Measurements from ENCODE around the gene ZFYVE28. TPM values are rescaled to one million over a fixed set of nuclear protein-coding genes. Genes with fewer than 3 reads are reported as not detected.

ZFYVE28 gene
- total RNA-seq, 2 experiments from 2014 or later, result 19.7 to 20.0 TPM

DNA sequence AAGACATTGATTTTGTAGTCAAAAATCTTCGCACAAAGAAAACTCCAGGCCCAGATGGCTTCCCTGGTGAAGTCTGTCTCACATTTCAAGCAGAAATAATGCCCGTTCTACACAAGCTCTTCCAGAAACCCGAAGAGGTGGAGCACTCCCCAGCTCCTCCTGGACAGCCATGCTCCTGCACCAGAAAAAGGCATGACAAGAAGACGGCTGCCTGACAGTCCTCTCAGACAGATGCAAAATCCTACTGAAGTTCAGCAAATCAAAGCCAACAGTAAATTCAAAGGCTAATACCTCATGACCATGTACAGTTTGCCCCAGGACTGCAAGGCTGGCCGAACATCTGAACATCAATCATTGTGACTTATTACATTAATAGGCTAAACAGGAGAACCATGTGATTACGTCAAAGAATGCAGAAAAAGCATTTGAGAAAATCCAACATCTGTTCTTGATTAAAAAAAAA is 125.8 kb downstream of the ZFYVE28 start:
- Mint-ChIP-seq H3K27me3 (no peaks in the 10 kb centered on the region), H3K36me3 (no peaks in the 10 kb centered on the region), H3K9me3 (peaks cover 2% of the 10 kb centered on the region), H3K4me1 (ENCODE audit: low read depth) (peaks cover 24% of the 10 kb centered on the region), H3K27ac (no peak overlapping the region), H3K4me3 (no peak overlapping the region)
- ChIA-PET CTCF (no interaction called here), POLR2A (interaction anchor here (0.6 kb wide), 1 partner anchor 65 kb away, joined by 7 read pairs; no protein-coding TSS in a partner anchor)
- intact Hi-C loops (cut with micrococcal nuclease), result no loop called here
- no peak for DNase-seq

DNA sequence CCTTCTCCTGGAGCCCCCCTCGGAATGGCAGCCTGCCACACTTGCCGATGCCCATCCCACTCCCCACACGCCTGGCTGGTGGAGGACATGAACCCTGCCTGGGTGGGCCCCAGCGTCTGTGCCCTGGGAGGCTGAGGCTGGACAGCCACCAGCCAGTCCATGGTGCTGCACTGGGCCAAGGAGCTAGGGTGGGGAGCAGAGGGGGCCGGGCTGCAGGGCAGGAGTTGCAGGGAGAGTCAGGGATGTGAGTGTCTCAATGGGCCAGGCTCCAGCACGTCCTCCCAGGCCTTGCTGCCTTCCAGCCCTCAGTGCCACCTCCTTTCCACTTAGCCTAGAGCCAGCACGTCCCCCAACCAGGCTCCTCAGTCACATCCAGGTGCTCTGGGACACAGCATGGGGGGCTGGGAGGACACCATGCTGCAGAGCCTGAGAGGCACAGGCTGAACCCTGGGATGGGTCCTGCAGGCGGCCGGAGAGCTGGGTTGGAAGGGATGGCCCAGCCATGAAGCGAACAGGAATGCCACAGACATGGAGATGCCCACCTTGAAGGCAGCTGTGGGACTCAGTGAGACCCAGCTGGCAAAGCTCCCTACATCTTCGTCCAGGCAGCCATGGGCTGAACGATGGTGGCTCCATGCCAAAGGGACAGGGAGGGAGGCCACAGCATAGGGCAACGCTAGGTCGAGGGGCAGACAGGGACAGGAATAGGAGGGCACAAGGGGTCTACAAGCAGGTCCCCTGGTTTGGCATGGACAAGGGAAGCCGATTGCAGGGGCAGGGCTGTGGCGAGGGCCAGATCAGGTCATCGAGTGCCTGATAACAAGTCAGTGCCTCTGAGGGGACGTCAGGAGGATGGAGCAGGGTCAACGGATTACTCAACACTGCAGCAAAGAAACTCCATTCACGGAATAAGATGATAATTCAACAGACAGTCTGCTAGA is 126.5 kb downstream of the ZFYVE28 start:
- H3K36me3 Mint-ChIP-seq, result no peaks in the 10 kb centered on the region
- H3K27me3 Mint-ChIP-seq, result no peaks in the 10 kb centered on the region
- ChIA-PET POLR2A (no interaction called here), CTCF (no interaction called here)
- peak; percentile 6 for DNase-seq
- intact Hi-C loops (cut with micrococcal nuclease), result no loop called here
- H3K9me3 Mint-ChIP-seq, result peaks cover 2% of the 10 kb centered on the region
- no peak overlapping the region for H3K27ac Mint-ChIP-seq
- H3K4me1 Mint-ChIP-seq (ENCODE audit: low read depth), result peaks cover 23% of the 10 kb centered on the region
- no peak overlapping the region for H3K4me3 Mint-ChIP-seq

DNA sequence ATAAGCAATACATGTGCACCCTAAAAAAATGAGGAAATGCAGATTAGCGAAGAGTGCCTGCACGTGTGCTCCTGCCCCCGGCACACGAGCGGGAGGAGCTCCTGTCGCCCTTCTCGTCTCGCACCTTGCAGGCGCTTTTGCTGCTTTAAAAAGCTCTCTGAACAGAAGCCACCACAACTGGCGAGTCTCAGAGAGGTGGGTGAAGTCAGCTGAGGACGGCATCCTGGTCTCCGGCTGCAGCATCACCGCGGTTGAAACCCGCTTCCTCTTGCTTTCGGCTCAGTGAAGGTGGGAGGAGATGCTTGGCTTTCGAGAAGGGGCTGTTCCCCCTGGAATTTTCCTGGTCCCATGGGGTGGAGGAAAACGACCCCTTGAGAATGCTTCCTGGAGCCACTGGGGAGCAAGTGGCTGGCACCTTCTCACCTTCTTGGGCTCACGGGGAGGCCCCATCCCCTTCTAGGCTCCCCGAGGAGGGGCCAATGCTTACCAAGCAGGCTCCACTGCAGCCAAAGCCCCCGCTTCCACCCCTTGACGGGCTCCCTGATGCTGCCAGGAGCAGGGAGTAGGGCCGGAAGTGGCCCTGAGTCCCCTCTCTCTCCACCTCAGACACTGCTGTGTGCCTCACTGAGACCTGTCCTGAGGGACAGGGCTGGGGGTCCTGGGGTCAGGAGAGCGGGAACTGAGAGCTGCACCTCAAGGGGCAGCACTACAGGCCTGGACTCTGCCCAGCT is 127.3 kb downstream of the ZFYVE28 start:
- peak overlapping the region; percentile 35 for H3K4me3 Mint-ChIP-seq
- peak; percentile 75 for DNase-seq
- ChIA-PET POLR2A (interaction anchor here (1.6 kb wide), 1 partner anchor 31 kb away, joined by 4 read pairs; no protein-coding TSS in a partner anchor), CTCF (interaction anchor here (1.0 kb wide), 2 partner anchors 71 to 128 kb away, joined by 4 to 5 read pairs; partner anchors contain the start of gene CFAP99)
- H3K36me3 Mint-ChIP-seq, result no peaks in the 10 kb centered on the region
- H3K27me3 Mint-ChIP-seq, result no peaks in the 10 kb centered on the region
- intact Hi-C loops (cut with micrococcal nuclease), result no loop called here
- H3K27ac Mint-ChIP-seq, result peak overlapping the region; percentile 66
- peaks cover 2% of the 10 kb centered on the region for H3K9me3 Mint-ChIP-seq
- peaks cover 23% of the 10 kb centered on the region for H3K4me1 Mint-ChIP-seq (ENCODE audit: low read depth)

DNA sequence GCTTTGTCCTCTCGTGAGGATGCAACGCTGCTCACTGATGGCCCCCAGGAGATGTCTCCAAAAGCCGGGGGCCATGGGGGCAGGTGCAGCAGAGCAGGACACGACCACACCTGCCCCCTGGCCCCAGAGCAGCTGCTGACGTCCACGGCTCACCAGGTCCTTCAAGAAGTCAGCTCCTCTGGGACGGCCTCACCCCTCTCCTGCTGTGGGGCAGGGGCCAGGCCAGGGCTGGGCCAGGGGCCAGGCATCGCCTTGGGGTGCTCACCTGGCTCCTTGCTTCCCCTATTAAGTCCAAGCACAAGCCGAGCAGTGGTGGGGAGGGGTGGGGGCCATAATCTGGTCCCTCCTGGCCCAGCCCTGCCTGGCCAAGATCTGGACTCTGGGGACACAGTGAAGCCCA is 128.0 kb downstream of the ZFYVE28 start:
- no peak overlapping the region for H3K4me3 Mint-ChIP-seq
- H3K27ac Mint-ChIP-seq, result no peak overlapping the region

DNA sequence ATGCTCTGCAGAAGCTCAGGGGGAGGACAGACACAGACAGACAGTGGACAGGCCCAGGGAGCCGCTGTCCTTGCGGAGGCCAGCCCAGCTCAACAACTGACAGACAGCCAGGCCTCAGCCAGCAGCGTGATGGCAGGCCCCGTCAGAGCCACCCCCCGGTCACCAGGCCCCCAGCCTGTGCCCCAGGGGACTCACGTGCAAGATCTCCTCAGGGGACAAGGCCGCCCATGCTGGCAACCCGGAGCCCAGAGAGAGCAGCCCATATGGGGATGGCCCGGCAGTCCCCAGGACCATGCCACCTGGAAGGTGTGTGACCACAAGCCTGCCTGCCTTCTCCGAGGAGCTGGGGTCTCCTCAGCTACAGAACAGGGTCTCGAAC is 128.5 kb downstream of the ZFYVE28 start:
- H3K4me1 Mint-ChIP-seq (ENCODE audit: low read depth), result peaks cover 18% of the 10 kb centered on the region
- POLR2A ChIA-PET, result interaction anchor here (1.6 kb wide), 1 partner anchor 29 kb away, joined by 4 read pairs; no protein-coding TSS in a partner anchor
- CTCF ChIA-PET, result interaction anchor here (1.0 kb wide), 1 partner anchor 129 kb away, joined by 5 read pairs; the partner anchor contains the start of gene CFAP99
- no peaks in the 10 kb centered on the region for H3K27me3 Mint-ChIP-seq
- no peak overlapping the region for H3K4me3 Mint-ChIP-seq
- no peak overlapping the region for H3K27ac Mint-ChIP-seq
- H3K36me3 Mint-ChIP-seq, result no peaks in the 10 kb centered on the region
- peaks cover 2% of the 10 kb centered on the region for H3K9me3 Mint-ChIP-seq
- intact Hi-C loops (cut with micrococcal nuclease), result no loop called here
- peak; percentile 7 for DNase-seq

More for the DNA sequence above, 128.0 kb downstream of the ZFYVE28 start:
- DNase-seq, result peak; percentile 6
- Mint-ChIP-seq H3K4me1 (ENCODE audit: low read depth) (peaks cover 19% of the 10 kb centered on the region), H3K36me3 (no peaks in the 10 kb centered on the region), H3K9me3 (peaks cover 2% of the 10 kb centered on the region), H3K27me3 (no peaks in the 10 kb centered on the region)
- ChIA-PET CTCF (interaction anchor here (1.0 kb wide), 2 partner anchors 70 to 129 kb away, joined by 4 to 5 read pairs; partner anchors contain the start of gene CFAP99), POLR2A (interaction anchor here (1.6 kb wide), 1 partner anchor 30 kb away, joined by 4 read pairs; no protein-coding TSS in a partner anchor)
- intact Hi-C loops (cut with micrococcal nuclease), result no loop called here

DNA sequence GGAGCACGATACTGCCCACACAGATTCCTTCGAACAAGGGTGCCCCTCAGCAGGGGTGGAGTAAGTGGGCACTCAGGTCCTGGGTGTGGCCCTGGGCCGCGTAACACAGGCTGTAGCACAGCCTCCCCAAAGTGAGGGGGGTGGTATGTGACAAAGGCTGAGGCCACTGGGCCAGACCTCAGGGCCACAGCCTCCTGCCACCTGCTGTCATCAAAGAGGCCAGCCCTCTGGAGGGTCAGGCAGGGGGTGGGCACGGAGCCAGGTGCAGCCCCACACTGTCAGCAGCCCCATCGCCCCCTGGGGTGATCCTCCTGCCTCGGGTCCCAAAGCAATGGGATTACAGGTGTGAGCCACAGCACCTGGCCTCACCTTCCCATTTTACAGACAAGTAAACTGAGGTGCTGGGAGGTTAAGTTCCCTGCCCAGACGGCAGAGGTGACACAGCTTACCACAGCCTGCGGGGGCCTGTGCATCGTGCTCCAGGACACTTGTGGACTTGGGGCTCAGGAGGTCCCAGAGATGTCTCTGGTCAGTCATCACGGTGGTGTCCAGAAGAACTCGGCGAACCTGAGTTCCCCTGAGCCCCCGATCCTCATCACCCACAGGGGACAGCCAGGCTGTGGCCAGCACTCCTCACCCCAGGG is 129.0 kb downstream of the ZFYVE28 start:
- Mint-ChIP-seq H3K27ac (no peak overlapping the region), H3K4me1 (ENCODE audit: low read depth) (peaks cover 18% of the 10 kb centered on the region), H3K27me3 (no peaks in the 10 kb centered on the region), H3K36me3 (no peaks in the 10 kb centered on the region), H3K4me3 (no peak overlapping the region), H3K9me3 (peaks cover 2% of the 10 kb centered on the region)
- intact Hi-C loops (cut with micrococcal nuclease), result no loop called here
- ChIA-PET CTCF (no interaction called here), POLR2A (interaction anchor here (1.6 kb wide), 1 partner anchor 29 kb away, joined by 4 read pairs; no protein-coding TSS in a partner anchor)
- DNase-seq, result peak; percentile 5

DNA sequence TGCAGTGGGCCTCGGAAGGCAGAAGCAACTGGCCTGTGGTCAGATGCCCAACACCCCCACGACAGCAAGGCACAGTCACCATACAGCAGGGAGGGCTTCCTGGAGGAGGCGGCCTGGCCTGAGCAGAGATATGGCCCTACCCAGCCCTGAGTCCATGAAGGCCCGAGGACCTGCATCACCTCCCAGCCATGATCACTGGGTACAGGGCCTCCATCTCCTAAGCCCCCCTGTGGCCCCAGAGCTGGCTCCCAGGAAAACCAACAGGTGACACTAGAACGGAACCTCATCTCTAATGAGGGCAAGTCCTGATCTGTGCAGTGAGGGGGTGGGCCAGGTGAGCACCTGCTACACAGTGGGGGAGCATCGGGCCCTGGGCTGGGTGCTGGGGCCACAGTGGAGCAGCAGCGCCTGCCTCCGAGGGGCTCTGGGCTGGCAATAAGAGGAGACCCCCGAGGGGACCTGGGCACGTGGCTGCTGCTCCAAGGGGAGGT is 130.3 kb downstream of the ZFYVE28 start:
- Mint-ChIP-seq H3K27me3 (no peaks in the 10 kb centered on the region), H3K4me3 (no peak overlapping the region), H3K27ac (no peak overlapping the region), H3K9me3 (no peaks in the 10 kb centered on the region), H3K4me1 (ENCODE audit: low read depth) (peaks cover 22% of the 10 kb centered on the region), H3K36me3 (no peaks in the 10 kb centered on the region)
- ChIA-PET CTCF (no interaction called here), POLR2A (no interaction called here)
- DNase-seq, result no peak
- intact Hi-C loops (cut with micrococcal nuclease), result no loop called here

DNA sequence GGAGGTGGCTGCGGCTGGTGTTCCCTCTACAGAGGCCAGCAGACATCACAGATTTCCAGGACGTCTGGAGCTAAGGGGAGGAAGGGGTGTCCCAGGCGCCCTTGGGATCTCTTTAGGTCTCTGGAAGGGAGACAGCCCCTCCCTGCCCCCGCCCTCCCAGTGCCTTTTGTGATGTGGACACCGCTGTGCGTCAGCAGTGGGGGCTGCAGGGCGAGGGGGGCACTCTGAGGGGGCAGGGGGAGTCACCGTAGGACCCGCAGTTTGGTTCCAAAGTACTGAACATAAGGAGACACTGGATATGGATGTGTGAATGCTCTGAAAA is 130.9 kb downstream of the ZFYVE28 start:
- ChIA-PET CTCF (no interaction called here), POLR2A (no interaction called here)
- no peak for DNase-seq
- Mint-ChIP-seq H3K27ac (no peak overlapping the region), H3K27me3 (no peaks in the 10 kb centered on the region), H3K4me3 (no peak overlapping the region), H3K36me3 (no peaks in the 10 kb centered on the region), H3K4me1 (ENCODE audit: low read depth) (peaks cover 26% of the 10 kb centered on the region), H3K9me3 (no peaks in the 10 kb centered on the region)
- intact Hi-C loops (cut with micrococcal nuclease), result no loop called here

DNA sequence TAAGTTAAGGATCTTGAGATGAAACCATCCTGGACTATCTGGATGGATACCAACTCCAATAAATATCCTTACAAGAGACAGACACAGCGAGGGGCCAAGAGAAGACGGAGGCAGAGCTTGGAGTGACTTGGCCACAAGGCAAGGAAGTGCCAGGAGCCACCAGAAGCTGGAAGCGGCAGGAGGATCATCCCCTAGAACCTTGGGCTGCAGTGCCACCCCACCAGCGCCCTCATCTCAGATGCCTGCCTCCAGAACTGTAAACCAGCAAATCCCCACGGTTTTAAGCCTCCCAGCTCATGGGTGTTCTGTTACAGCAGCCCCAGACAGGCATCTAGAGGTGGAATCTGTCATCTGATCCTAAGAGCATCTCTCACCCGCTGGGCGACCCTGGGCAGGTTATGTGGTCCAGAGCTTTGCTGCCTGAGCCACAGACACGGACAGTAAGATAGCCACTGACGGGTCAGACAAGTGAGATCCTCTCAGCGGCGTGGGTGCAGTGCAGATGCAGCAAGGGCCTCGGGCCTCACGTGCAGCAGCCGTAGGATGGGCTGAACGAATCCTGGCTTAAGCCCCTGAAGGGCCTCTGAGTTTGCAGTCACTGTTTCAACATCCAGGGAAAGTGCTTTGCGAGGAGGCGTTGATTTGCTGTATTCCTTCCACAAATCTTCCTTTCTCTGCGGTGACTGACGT is 131.4 kb downstream of the ZFYVE28 start:
- Mint-ChIP-seq H3K27ac (no peak overlapping the region), H3K36me3 (no peaks in the 10 kb centered on the region), H3K27me3 (no peaks in the 10 kb centered on the region), H3K4me1 (ENCODE audit: low read depth) (peaks cover 31% of the 10 kb centered on the region), H3K4me3 (no peak overlapping the region), H3K9me3 (no peaks in the 10 kb centered on the region)
- POLR2A ChIA-PET, result no interaction called here
- no peak for DNase-seq
- CTCF ChIA-PET, result interaction anchor here (0.7 kb wide), 1 partner anchor 175 kb away, joined by 3 read pairs; no protein-coding TSS in a partner anchor
- intact Hi-C loops (cut with micrococcal nuclease), result no loop called here

DNA sequence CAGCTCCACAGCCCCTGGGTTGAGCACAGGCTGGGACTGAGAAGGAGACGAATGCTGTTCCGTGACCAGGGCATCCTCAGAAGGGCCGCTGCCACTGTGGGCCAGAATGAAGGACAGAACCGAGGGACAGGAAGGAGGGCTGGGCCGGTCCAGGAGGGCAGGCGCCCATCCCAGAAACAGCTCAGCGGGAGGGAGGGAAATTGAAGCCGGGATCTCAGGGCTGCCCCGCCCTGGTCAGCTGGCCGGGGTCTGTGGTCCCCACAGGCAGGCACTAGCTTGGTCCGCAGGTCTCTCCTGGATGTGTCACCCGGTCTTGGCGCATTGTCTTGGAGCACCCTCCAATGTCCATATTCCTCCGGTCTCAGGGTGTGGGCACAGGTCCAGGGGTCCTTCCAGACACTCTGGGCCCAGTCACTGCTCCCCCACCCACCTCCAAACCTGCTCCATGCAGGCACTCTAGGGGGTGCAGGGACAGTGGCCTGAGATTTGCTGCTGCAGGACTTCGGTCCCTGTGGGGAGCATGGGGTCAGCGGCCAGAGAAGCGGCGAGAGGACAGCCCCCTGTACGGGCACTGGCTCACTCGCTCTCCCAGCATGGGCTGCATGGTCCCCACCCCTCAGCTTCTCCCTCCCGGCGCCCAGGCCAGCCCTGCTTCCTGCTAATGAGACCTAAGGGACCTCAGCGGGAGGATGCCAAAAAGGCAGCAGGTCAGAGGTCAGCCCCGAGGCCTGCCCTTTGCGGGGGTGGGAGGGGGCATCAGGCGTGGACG is 132.6 kb downstream of the ZFYVE28 start:
- no peaks in the 10 kb centered on the region for H3K36me3 Mint-ChIP-seq
- intact Hi-C loops (cut with micrococcal nuclease), result no loop called here
- no peak for DNase-seq
- no peaks in the 10 kb centered on the region for H3K9me3 Mint-ChIP-seq
- peaks cover 35% of the 10 kb centered on the region for H3K4me1 Mint-ChIP-seq (ENCODE audit: low read depth)
- no peaks in the 10 kb centered on the region for H3K27me3 Mint-ChIP-seq
- ChIA-PET POLR2A (no interaction called here), CTCF (no interaction called here)
- no peak overlapping the region for H3K27ac Mint-ChIP-seq
- no peak overlapping the region for H3K4me3 Mint-ChIP-seq
